Omental fat pad (tissue), 4 donors: Measurements from ENCODE around the gene ZC3H10. TPM values are rescaled to one million over a fixed set of nuclear protein-coding genes. Genes with fewer than 3 reads are reported as not detected.

ENCODE experiments used
- ATAC-seq: fragments of 150-250 bp; one replicate; pipeline ENCODE4 v1.9.1; 2016; ENCODE audit warnings: mild to moderate bottlenecking, moderate library complexity; ENCODE audit not compliant: low FRiP score
- DNase-seq: peaks from one replicate; pipeline ENCODE4 v3.0.0-alpha.2; 2019; ENCODE audit warnings: low spot score
- CTCF ChIP-seq, 3 donors: fragments of 450-650 bp; IDR thresholded peaks; one replicate each; pipeline ENCODE4 v1.5.1; 2016 to 2017; ENCODE audit warnings: antibody characterized with exemption in 3 of 3, mild to moderate bottlenecking in 3 of 3, moderate library complexity in 2 of 3
- total RNA-seq, 4 donors: library from RNA; depleted of rRNA; stranded (reverse); fragments of >200 nt; gene quantifications; one replicate each; pipeline ENCODE4 v1.1.0, GENCODE V29; 2016

The ZC3H10 gene
- total RNA-seq, 4 donors from 2014 or later, result 3.5 to 5.5 (median 4.9) TPM

GRCh38 chr12:56119361-56119796, 1.3 kb downstream of the ZC3H10 start:
- DNase-seq (no peak), ATAC-seq (peak; percentile 62)
- peak in 1 of 3 donors; percentile 75 for TF ChIP-seq CTCF (IDR thresholded peaks at IDR 0.05)

GRCh38 chr12:56120158-56120846, 2.2 kb downstream of the ZC3H10 start:
- no peak for TF ChIP-seq CTCF (IDR thresholded peaks at IDR 0.05)
- no peak for ATAC-seq

GRCh38 chr12:56121204-56121870, 3.3 kb downstream of the ZC3H10 start:
- no peak for TF ChIP-seq CTCF (IDR thresholded peaks at IDR 0.05)
- DNase-seq, result no peak
- no peak for ATAC-seq

More at GRCh38 chr12:56120158-56120846, 2.2 kb downstream of the ZC3H10 start:
- DNase-seq, result no peak

GRCh38 chr12:56122637-56123036, 4.6 kb downstream of the ZC3H10 start:
- ATAC-seq (no peak), DNase-seq (no peak)
- no peak for TF ChIP-seq CTCF (IDR thresholded peaks at IDR 0.05)

- DNase-seq (no peak), ATAC-seq (no peak)
- TF ChIP-seq CTCF (IDR thresholded peaks at IDR 0.05), result no peak
These were observed 6.1 kb downstream of the ZC3H10 start for GRCh38 chr12:56124133-56124532.

GRCh38 chr12:56126732-56127239, 8.7 kb downstream of the ZC3H10 start:
- ATAC-seq (no peak), DNase-seq (no peak)
- TF ChIP-seq CTCF (IDR thresholded peaks at IDR 0.05), result no peak
